Measurements from ENCODE around the gene CD151.

CD151 gene

DNA sequence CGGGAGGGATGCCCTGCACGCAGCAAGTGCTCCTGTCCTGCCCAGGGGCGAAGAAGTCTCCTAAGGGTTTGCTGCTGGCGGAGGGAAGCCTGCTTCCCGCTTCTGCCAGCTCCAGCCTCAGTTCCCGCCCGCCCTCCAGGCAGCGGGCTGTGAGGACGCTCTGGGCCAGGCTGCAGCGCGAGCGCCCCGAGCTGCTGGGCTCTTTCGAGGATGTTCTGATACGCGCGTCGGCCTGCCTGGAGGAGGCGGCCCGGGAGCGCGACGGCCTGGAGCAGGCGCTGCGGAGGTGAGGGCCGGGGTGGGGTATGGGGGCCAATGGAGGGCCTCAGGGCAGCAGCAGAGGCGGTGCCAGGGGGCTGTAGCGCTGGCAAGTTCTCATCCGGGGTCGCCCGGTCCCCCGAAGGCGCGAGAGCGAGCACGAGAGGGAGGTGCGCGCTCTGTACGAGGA is 2.9 kb upstream of the CD151 start:
- DNase-seq = no peak

DNA sequence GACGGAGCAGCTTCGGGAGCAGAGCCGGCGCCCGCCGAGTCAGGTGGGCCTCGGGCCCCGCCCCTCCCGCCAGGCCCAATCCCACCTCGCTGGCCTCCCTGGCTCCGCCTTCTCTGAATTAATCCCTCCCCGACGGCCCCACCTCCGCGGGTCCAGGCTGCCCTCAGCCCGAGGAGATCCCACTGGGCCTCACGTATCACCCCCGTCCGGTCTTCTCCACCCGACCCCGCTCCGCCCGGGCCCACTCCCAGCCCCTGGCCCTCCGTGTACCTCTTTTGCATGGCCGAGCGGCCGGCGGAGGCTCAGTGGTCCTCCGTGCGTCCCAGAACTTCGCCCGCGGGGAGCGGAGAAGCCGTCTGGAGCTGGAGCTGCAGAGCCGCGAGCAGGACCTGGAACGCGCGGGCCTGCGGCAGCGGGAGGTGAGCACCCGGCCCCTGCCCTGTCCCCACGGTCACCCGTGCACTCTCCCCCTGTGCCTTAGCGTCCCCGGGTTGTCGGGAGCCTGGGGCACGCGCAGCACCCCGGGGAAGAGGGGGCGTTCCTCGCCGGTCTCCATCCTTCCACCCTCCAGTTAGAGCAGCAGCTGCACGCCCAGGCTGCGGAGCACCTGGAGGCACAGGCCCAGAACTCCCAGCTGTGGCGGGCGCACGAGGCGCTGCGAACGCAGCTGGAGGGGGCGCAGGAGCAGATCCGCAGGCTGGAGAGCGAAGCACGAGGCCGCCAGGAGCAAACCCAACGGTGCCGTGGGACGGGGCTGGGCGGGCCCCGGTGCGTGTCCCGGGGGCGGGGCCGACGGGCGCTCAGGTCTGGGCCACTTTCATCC is 2.2 kb upstream of the CD151 start:
- DNase-seq = peak; percentile 65

DNA sequence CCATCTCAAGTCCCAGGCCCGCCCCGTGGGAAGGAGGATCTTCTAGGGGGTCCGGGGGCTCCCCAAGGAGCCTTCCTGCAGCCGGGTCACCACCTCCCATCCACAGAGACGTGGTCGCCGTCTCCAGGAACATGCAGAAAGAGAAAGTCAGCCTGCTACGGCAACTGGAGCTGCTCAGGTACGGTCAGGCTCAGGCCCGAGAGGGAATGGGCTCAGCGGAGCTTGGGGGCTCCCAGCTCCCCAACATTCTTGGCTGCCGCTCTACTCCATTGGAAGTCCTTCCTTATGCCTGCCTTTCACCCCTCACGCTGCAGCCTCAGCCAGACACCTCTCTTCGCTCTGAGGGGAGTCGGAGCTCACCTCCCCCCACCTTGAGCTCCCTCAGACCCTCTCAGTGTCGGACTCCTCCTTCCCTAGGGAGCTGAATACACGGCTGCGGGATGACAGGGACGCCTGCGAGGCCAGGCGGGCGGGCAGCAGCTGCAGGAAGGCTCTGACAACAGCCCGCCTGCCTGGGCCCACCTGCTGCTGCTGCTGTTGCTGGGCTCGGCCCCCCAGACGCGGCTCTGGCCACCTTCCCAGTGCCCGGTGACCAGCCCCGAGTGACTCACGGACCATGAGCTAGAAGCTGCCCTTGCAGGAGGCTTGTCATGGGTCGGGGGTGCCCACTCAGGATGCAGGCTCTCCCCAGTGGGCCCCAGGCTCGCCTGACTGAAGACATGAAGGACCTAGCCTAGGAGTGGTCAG is 1.5 kb upstream of the CD151 start:
- DNase-seq = no peak

DNA sequence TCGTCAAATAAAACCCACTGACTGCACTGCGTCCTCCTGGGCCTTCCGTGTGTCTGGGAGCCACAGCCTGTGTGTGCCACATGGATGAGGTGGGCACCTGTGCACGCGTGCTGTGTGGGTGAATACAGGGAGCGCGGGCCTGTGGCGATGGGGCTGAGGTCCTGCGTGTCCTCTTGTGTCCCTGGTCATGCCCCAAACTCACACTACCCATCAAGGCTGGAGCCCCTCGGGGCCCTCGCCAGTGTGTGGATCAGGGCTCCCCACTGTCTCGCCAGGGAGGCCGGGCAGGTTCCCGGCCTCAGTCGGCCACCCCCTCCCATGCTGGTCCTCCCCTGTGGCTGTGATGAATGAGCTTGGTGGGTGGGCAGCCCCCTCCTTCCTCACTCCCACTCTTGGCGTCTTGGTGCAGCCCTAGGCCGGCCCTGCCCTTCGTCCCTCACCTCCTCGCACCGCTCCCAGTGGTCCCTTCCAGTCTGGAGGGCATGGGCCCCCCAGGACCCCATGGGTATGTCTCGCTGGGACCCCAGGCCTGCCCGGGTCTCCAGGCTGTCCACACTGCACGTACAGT is 707 bp upstream of the CD151 start:
- DNase-seq = no peak

DNA sequence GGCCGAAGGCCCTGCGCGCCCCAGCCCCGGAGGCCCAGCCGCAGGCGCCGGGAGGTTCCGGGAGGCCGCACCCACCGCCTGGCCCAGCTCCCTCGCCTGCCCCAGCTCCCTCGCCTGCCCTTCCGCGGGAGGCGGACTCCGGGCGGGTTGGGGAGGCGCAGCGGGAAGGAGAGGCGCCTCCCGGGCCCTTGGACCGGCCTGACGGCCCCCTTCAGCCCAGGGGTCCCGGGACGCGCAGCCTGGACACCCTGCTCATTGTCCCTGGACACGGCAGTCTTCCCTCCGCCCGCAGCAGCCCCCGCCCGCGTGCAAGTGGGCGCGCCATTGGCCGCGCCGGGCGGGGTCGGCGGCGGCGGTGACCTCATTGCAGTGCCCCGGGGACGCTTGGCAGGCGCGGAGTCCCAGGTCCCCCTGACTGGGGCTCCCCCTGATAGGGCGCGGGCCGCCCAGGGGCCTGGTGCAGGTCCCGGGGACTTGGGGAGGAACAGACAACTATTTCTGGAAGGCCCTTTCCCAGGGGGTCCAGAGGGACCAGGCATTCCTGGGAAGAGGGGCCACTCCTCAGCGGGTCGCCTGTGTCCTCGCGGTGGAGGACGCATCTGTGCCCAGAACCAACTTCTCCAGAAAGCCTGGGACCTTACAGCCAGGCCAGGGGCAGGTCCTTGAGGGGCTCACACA is 501 bp downstream of the CD151 start:
- no peak for DNase-seq

DNA sequence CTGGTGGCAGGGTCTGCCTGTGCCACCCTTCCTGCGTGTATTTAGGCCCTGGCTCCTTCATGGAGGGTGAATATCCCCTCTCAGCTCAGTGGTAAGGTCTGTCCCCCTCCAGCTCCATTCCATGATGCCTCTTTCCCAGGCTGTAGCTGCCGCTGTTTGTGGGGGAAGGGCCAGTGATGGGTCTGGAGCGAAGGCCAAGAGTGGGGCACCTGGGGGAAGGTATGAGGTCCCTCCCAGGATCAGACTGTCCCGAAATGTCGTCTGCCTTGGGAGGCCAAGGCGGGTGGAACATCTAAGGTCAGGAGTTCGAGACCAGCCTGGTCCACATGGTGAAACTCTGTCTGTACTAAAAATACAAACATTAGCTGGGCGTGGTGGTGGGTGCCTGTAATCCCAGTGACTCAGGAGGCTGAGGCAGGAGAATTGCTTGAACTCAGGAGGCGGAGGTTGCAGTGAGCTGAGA is 1.1 kb downstream of the CD151 start:
- DNase-seq = no peak

DNA sequence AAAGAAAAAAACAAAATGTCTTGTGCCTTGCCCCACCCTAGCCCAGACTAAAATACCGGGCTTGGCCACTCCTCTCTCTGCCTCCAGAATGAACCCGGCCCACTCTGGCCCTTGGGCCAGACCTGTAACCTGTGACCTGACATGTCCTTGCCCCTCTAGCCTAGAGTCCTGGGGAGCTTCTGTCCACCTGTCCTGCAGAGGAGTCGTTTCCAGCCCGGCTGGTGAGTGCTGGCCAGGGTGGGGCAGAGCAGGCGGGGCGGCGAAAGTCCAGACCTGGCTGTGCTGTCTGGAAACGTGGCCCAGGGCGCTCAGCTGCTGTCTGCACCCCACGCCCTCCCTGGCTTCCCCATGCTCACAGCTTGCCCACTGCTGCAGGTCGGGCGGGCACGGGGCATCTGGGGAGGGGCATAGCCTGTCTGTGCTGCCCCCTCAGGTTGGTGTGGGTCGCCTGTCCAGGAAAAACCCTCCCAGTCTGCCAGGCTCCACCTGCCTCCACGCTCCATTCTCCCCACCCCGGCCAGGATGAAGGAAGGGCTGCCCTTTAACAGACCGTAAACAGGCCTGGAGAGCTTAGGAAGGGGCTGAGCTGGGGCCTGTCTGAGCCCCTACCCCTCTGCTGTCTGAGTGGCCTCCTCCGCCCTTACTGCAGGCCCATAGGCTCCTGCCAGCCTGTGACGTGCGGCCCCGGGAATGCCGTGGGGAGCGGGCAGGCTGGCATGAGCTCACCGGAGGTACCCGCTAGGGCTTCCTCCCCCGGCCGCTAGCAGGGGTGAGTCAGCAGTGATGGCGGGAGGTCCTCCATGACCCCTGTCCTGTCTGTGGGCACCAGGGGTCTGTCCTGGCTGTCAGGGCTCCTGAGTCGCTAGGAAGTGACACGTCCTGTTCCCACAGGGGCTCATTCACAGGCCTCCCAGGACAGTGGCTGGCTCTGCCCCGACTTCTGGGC is 1.9 kb downstream of the CD151 start:
- DNase-seq = peak; percentile 58

DNA sequence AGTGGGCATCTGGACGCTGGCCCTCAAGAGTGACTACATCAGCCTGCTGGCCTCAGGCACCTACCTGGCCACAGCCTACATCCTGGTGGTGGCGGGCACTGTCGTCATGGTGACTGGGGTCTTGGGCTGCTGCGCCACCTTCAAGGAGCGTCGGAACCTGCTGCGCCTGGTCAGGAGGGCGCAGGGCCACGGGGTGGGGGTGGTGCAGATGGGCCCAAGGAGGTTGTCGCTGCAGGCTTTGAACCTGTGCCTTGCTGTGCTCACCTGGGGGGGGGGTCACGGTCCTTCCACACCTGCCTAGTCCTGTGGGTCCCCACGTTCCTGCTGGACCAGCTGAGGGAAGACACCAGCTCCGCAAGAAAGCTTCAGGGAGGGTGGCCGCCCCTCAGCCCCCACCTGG is 3.5 kb downstream of the CD151 start:
- DNase-seq = no peak

DNA sequence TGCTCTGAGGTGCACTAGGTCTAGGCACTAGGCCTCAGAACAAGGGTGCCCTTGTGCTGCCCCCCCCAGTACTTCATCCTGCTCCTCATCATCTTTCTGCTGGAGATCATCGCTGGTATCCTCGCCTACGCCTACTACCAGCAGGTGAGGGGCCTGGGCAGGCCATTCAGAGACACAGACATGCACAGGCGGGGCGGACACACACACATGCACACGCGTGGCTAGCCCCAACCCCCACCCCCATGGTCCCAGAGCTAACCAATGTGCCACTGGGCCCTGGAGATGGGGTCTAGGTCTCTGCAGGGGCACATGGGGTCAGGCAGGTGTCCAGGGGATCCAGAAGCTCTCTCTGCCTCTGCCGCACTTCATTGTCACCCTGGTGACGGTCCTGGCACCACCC is 3.9 kb downstream of the CD151 start:
- no peak for DNase-seq

DNA sequence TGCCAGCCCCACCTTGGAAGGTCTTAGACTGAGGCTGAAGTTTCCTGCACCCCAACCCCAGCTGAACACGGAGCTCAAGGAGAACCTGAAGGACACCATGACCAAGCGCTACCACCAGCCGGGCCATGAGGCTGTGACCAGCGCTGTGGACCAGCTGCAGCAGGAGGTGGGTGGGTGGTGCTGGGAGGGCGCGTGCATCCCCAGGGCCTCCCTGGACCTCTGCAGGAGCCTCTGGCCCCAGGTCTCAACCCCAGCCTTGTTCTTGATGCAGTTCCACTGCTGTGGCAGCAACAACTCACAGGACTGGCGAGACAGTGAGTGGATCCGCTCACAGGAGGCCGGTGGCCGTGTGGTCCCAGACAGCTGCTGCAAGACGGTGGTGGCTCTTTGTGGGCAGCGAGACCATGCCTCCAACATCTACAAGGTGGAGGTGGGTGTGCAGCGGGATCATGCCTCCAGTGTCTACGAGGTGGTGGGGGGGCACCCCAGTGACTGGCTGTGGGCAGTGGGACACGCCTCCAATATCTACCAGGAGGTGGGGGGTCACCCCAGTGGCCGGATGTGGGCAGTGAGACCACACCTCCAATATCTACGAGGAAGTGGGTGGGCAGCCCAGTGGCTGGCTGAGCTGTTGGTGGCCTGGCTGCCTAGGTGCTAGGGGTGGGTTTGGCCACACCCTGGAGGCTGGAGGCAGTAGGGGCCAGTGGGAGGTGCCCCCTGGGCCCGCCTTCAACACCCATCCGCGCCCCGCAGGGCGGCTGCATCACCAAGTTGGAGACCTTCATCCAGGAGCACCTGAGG is 4.6 kb downstream of the CD151 start:
- no peak for DNase-seq

DNA sequence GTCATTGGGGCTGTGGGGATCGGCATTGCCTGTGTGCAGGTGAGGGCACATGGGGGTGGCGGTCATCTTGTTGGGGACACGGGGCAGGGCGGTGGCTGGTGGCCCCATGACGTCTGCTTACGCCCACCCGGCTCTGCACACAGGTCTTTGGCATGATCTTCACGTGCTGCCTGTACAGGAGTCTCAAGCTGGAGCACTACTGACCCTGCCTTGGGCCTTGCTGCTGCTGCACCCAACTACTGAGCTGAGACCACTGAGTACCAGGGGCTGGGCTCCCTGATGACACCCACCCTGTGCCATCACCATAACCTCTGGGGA is 5.2 kb downstream of the CD151 start:
- no peak for DNase-seq

DNA sequence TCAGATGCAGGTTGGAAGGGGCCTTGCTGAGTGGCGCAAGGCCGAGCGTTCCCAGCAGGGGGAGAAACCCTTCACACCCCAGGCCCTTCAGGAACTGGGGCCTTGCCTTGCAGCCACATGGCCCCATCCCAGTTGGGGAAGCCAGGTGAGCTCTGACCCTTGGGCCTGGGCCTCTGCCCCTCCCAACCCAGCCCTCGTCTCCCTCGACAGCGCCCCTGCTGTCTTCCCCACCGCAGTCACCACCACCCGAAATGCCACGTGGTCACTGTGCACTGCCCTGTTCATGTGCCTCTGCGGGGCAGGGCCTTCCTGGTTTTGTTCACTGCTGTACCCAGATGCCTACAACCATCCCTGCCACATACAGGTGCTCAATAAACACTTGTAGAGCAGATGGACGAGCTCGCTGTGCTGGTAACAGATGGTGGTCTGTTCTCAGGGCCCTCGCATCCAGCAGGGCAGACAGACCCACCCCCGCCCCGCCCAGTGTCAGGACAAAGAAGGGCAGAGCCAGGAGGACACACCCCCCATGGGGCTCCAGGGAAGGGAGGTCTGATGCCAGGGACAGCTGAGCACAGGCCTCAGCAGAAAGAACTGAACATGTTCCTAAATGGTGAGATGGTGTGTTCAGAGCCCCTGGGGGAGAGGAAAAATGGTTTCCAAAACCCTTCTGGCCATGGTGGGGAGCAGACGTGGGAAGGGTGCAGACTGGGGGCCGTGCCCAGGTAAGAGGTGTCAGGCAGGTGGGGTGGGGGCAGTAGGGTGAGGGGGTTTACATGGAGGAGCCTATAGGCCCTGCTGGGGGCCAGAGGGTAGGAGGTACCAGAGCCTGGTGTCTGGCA is 5.9 kb downstream of the CD151 start:
- no peak for DNase-seq

DNA sequence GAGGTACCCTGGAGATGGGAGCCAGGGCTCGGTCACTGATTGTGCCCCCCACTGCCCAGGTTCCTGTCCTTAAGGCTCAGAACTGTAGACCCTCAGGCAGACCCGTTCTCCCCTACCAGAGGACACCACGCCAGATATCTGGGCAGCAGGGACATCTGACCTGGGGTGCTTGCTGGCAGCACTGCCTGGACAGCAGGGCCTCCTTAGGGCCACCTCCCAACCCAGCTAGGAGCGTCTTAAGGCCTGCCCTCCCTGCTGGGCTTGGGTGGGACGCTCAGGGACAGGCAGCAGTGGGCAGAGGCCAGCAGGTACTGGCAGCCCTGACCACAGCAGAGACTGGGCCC is 6.5 kb downstream of the CD151 start:
- no peak for DNase-seq

DNA sequence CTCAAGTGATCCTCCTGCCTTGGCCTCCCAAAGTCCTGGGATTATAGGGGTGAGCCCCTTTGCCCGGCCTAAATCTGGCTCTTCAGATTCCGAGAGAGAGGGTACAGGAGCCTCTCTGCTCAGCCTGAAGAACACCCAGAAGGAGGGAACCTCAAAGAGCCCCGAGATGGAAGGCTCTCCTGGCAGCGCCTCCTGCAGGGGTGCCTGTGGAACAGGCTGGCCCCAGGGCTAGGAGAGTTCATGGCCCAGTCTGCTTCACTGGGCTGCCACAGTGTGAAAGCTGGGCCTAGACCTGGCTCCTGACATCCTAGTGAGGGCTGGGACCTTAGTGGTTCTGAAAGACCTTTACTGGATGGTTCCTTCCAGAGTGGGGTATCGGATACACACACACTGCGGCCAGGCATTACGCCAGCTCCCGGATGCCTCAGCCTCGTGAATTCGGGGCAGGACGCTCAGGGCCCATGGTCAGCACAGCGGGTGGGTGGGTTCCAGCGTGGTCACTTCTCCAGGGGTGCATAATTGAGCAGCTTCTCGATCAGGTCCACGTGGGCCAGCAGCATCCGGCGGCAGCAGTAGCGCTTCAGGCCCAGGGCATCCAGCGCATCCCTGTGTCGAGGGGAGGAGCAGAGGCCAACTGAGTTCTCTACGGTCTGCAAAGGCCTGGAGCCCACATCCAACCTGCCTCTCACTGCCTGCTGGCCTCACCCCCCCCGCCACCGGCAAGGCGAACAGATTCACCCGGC is 7.3 kb downstream of the CD151 start:
- DNase-seq = no peak

DNA sequence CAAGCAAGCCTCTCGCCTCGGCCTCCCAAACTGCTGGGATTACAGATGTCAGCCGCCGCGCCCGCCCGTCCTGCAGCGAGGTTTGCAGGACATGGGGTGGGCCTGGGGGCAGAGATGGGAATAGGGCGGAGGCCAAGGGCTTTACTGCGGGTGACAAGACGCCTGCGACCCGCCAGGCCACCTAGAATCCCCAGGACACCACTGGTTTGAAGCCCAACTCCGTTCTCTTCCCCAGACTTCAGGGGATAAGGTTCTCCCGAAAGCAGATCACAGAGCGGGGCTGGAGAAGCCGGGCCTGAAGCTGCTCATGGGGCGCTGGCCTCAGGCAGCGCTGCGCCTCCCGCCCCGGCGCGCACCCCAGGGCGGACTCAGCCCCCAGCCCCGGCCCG is 9.2 kb downstream of the CD151 start:
- DNase-seq = no peak

DNA sequence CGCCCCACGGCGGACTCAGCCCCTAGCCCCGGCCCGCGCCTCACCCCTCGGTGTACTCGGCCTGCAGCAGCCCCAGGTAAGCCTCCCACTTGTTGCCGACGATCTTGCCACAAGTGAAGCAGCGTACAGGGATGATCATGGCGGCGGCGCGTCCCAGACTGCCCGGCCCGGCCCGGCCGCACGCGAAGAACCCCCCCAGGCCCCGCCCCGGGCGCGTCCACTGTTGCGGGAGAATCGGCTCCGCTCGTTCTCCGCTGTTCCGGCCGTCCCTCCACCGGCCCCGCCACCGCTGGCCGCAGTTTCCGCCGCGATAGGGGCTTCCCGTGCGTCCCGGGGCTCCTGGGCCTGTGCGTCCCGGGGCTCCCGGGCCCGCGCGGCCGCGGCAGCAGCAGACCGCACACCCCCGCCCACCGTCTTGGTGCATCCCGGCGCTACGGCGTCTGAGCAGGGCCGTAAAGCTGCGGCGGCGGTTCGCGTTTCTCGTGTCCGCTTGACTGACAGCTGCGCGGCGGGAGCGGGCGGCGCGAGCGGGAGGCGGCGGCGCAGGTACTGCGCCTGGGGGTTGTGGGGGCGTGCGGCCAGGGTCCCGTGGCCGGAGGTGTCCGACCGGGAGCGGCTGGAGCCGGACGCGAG is 9.7 kb downstream of the CD151 start, which contains the start of the genes POLR2L and TSPAN4:
Gene POLR2L (minus strand): TSS at position 160 of the 633 bp plus-strand sequence. CDS start 21 bp downstream, at position 139.
Gene TSPAN4 (plus strand): TSS at position 483 of the 633 bp plus-strand sequence. CDS start 7,453 bp downstream, outside the sequence.
- peak; percentile 83 for DNase-seq

DNA sequence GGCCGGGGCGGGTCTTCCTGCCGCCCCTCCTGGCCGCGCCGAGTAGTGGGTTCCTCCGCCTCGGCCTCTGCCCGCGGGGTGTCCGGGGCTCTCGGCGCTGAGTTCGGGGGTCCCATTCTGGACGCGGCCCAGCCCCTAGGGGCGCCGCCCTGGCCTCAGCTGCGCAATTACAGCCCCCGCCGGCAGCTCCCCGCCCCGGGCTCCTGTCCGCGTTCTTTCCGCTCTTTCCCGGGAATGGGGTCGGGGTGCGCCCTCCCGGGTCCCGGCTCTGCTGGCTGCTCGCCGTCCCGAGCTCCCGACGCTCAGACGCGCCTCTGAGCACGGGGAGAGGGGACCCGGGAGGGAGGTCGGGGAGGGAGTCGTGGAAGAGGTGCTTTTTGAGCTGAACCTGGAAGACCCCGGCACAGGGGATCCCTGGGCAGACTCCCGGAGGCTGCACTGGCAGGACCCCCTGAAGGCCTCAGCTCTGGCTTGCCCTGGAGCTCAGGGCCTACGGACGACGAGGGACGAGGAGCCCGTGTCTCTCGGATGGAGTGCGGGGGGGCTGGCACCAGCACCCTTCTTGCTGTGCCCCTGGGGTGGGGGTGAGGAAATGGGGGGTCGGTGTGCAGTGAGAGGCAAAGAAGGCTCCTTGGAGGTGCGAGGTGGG is 10.5 kb downstream of the CD151 start:
- no peak for DNase-seq
